Smooth muscle cell (in vitro differentiated cells): Measurements from ENCODE around the gene SNCA. TPM values are rescaled to one million over a fixed set of nuclear protein-coding genes. Genes with fewer than 3 reads are reported as not detected.

ENCODE experiments used
- DNase-seq: peaks from one replicate; lab custom pipeline; 2025; ENCODE audit not compliant: unreplicated experiment; lab: John Stamatoyannopoulos, UW
- H2AFZ ChIP-seq: fragments of 200-600 bp; sonication (generic); 2 replicates; pipeline ENCODE4 v1.6.0; 2016; ENCODE audit warnings: antibody characterized with exemption, low read depth, mild to moderate bottlenecking
- H3F3A ChIP-seq: fragments of 200-600 bp; sonication (generic); 2 replicates; pipeline ENCODE4 v1.6.0; 2017; ENCODE audit warnings: antibody characterized with exemption, low read depth
- H3K27ac ChIP-seq: fragments of 200-600 bp; sonication (generic); 2 replicates; pipeline ENCODE4 v1.5.1; 2016; ENCODE audit warnings: low read depth, mild to moderate bottlenecking
- H3K27me3 ChIP-seq: fragments of 200-600 bp; sonication (generic); 2 replicates; pipeline ENCODE4 v1.6.1; 2016; ENCODE audit warnings: low read depth, mild to moderate bottlenecking
- H3K36me3 ChIP-seq: fragments of 200-600 bp; sonication (generic); 2 replicates; pipeline ENCODE4 v1.5.1; 2016; ENCODE audit warnings: low read depth
- H3K4me1 ChIP-seq: fragments of 200-600 bp; sonication (generic); 2 replicates; pipeline ENCODE4 v1.5.1; 2016; ENCODE audit warnings: low read depth
- H3K4me2 ChIP-seq: fragments of 200-600 bp; sonication (generic); 2 replicates; pipeline ENCODE4 v1.6.0; 2016; ENCODE audit warnings: mild to moderate bottlenecking
- H3K4me3 ChIP-seq: fragments of 200-600 bp; sonication (generic); 2 replicates; pipeline ENCODE4 v1.5.1; 2016; ENCODE audit warnings: mild to moderate bottlenecking
- H3K79me2 ChIP-seq: fragments of 200-600 bp; sonication (generic); 2 replicates; pipeline ENCODE4 v1.6.0; 2016; ENCODE audit warnings: low read depth, mild to moderate bottlenecking
- H3K9ac ChIP-seq: fragments of 200-600 bp; sonication (generic); 2 replicates; pipeline ENCODE4 v1.6.0; 2016; ENCODE audit warnings: low read depth
- H3K9me3 ChIP-seq: fragments of 200-600 bp; sonication (generic); replicated peaks from 2 replicates; pipeline ENCODE4 v1.5.1; 2016; ENCODE audit warnings: low read depth
- H4K20me1 ChIP-seq: fragments of 200-600 bp; sonication (generic); 2 replicates; pipeline ENCODE4 v1.6.0; 2016; ENCODE audit warnings: low read depth
- WGBS: methylation state at CpG from one replicate; pipeline ENCODE4 v1.1.7; 2016; ENCODE audit warnings: low lambda C conversion rate; 5-methylcytosine and 5-hydroxymethylcytosine counted together
- polyA plus RNA-seq: library from polyadenylated mRNA; unstranded; fragments of >200 nt; fragmentation: Nextera tagmentation; extraction: Ambion mirVana; gene quantifications from 2 replicates; pipeline ENCODE4 v1.2.1, GENCODE V29; 2016
- total RNA-seq: library from RNA; depleted of rRNA; stranded (reverse); fragments of >200 nt; gene quantifications from 2 replicates; pipeline ENCODE4 v1.2.3, GENCODE V29; 2014
- TF ChIP-seq, protein P1 (sequence below): fragments of 200-600 bp; sonication (generic); IDR thresholded peaks from 2 replicates; pipeline ENCODE4 v1.5.1; 2017; ENCODE audit warnings: borderline replicate concordance, mild to moderate bottlenecking, antibody characterized with exemption; ENCODE audit not compliant: insufficient read depth, poor library complexity, severe bottlenecking

Gene SNCA
- 0.13 and 0.22 TPM in 2 replicates for total RNA-seq
- 1.7 and 3.2 TPM in 2 replicates for polyA plus RNA-seq

DNA sequence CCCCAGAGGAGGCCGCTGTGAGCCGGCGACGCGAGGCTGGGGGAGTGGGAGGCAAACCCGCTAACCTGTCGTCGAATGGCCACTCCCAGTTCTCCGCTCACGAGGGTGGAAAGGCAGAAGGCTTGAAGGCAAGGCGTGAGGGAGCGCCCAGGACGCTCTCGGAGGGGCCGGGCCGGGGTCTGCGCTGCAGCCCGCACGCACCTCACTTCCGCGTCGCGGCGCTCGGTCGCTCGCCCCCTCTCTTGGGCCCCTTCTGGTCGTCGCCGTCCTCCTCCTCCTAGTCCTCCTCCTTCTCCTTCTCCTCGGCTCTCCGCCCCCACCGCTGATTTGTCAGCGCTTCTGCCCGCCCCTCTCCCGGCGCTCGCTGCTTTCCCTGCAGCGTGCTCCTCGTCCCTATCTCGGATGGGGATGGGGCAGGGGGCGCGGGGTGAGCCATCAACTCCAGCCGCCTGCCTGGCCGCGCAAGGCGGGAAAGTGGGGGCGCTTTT, at the start of gene SNCA:
Gene SNCA, minus strand, starts transcription at position 265 of the 488 bp plus-strand sequence. CDS start 1,494 bp downstream, outside the sequence.
- peak; percentile 50 for DNase-seq
- Histone ChIP-seq H3K4me1 (peaks cover 9% of the 10 kb centered on the region), H3K27ac (no peak within 1 kb of the TSS)

DNA sequence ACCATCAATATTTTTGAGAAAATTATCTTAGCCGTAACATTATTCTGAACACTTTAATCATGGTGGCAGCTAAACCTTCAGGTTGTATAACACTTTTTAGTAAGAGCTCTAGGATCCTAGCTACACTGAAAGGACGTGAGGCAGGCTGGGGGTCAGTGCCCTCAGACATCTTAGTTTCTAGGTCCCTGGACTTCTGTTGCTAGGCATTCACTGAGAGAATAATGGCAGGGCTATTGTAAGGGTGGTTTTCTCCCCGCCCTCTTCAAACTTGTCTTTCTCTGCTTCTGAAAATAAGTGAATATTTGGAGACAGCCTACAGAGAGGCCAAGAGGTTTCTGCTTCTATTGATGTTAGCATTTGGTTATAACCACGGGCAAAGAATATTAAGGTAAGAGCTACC, 42.3 kb upstream of the SNCA start:
- H4K20me1 ChIP-seq: no peaks in the 10 kb centered on the region
- no peaks in the 10 kb centered on the region for H3K36me3 ChIP-seq
- no peak overlapping the region for H3K27ac ChIP-seq
- H3K27me3 ChIP-seq: peaks cover 10% of the 10 kb centered on the region
- no peak overlapping the region for H3K4me2 ChIP-seq
- H3K4me1 ChIP-seq: no peaks in the 10 kb centered on the region
- H3K9me3 ChIP-seq: no peaks in the 10 kb centered on the region
- H3K79me2 ChIP-seq: no peaks in the 10 kb centered on the region
- WGBS: 88% methylated on average over 4 of the region's 4 CpGs
- H3F3A ChIP-seq: no peaks in the 10 kb centered on the region
- DNase-seq: no peak
- TF ChIP-seq, protein P1, sequence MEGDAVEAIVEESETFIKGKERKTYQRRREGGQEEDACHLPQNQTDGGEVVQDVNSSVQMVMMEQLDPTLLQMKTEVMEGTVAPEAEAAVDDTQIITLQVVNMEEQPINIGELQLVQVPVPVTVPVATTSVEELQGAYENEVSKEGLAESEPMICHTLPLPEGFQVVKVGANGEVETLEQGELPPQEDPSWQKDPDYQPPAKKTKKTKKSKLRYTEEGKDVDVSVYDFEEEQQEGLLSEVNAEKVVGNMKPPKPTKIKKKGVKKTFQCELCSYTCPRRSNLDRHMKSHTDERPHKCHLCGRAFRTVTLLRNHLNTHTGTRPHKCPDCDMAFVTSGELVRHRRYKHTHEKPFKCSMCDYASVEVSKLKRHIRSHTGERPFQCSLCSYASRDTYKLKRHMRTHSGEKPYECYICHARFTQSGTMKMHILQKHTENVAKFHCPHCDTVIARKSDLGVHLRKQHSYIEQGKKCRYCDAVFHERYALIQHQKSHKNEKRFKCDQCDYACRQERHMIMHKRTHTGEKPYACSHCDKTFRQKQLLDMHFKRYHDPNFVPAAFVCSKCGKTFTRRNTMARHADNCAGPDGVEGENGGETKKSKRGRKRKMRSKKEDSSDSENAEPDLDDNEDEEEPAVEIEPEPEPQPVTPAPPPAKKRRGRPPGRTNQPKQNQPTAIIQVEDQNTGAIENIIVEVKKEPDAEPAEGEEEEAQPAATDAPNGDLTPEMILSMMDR: no peak
- no peak overlapping the region for H3K4me3 ChIP-seq
- no peak overlapping the region for H2AFZ ChIP-seq
- no peak overlapping the region for H3K9ac ChIP-seq

More for the DNA sequence above, at the start of gene SNCA:
- TF ChIP-seq, protein P1: no peak
- Histone ChIP-seq H3F3A (no peaks in the 10 kb centered on the region), H3K9me3 (no peaks in the 10 kb centered on the region), H3K27me3 (peaks cover 24% of the 10 kb centered on the region), H4K20me1 (no peaks in the 10 kb centered on the region), H3K79me2 (no peaks in the 10 kb centered on the region), H3K9ac (peak within 1 kb of the TSS; percentile 23), H3K4me3 (peak within 1 kb of the TSS; percentile 72), H3K4me2 (peak within 1 kb of the TSS; percentile 95), H2AFZ (peak within 1 kb of the TSS; percentile 98), H3K36me3 (no peaks in the 10 kb centered on the region)
- 3% methylated on average over 16 of the region's 48 CpGs for WGBS

DNA sequence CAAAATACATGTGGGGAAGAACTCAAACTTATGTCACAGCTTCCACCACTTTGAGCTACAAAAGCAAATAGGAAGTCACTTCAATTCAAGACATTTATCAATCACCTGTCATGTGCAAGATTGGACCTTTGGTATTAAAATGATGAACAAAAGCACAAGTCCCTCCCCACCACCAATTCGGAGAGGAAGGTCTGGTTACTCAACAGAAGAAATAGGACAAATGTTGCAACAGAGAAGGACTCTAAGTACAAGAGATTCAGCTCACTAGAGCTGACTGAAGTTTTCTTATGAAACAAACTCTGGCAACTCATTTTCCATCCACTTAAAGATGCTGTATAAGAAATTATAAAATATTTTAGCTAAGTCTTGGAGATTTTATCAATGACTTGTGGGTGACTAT, 41.6 kb upstream of the SNCA start:
- Histone ChIP-seq H2AFZ (no peak overlapping the region), H3K79me2 (no peaks in the 10 kb centered on the region), H3K27ac (no peak overlapping the region), H4K20me1 (no peaks in the 10 kb centered on the region), H3F3A (no peaks in the 10 kb centered on the region), H3K9me3 (no peaks in the 10 kb centered on the region), H3K9ac (no peak overlapping the region), H3K4me3 (no peak overlapping the region), H3K4me2 (no peak overlapping the region), H3K27me3 (peaks cover 10% of the 10 kb centered on the region), H3K4me1 (no peaks in the 10 kb centered on the region), H3K36me3 (no peaks in the 10 kb centered on the region)
- DNase-seq: no peak
- 71% methylated on average over 1 of the region's 1 CpG for WGBS
- TF ChIP-seq, protein P1: no peak

DNA sequence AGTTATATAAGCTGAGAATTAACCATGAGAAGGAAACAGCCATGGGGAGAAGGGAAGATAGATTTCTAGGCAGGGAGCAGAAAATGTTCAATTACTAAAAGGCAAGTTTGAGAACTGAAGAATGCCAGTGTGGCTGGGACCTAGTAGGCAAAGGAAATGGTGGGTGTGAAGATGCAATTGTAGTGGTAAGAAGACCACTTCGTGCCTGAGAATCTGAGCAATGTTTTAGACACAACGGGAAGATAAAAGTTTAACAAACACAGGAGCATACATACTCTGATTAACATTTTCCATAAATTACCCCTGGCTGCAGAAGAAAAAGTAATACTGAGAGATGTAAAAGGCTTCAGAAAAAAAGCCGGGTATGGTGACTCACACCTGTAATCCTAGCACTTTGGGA, 39.6 kb upstream of the SNCA start:
- H4K20me1 ChIP-seq: no peaks in the 10 kb centered on the region
- TF ChIP-seq, protein P1: no peak
- WGBS: 84% methylated on average over 3 of the region's 3 CpGs

More for the DNA sequence above, 39.6 kb upstream of the SNCA start:
- Histone ChIP-seq H3K4me3 (no peak overlapping the region), H3K27ac (no peak overlapping the region), H3K4me1 (no peaks in the 10 kb centered on the region), H3F3A (no peaks in the 10 kb centered on the region), H3K9ac (no peak overlapping the region), H3K36me3 (no peaks in the 10 kb centered on the region), H2AFZ (no peak overlapping the region), H3K79me2 (no peaks in the 10 kb centered on the region), H3K27me3 (no peaks in the 10 kb centered on the region), H3K4me2 (no peak overlapping the region), H3K9me3 (no peaks in the 10 kb centered on the region)
- no peak for DNase-seq
